Endothelial cell of umbilical vein (primary cell): ENCODE measurements around the gene ASB13.

ENCODE experiments used
- CTCF ChIP-seq, 2 donors: IDR thresholded peaks; 1 replicate in 1 of 2; 2 replicates in 1 of 2; pipeline ENCODE4 v1.5.1; 2011; ENCODE audit warnings: low read length in 2 of 2, mild to moderate bottlenecking in 2 of 2, moderate library complexity in 2 of 2, control low read depth in 1 of 2, inconsistent platforms in 1 of 2, low read depth in 1 of 2; ENCODE audit not compliant: insufficient read depth in 1 of 2; ENCODE audit errors: extremely low read depth in 1 of 2
- EZH2 ChIP-seq: IDR thresholded peaks from 2 replicates; pipeline ENCODE4 v1.6.1; 2012; ENCODE audit warnings: borderline replicate concordance, low read depth, mild to moderate bottlenecking, moderate library complexity, low read length, inconsistent platforms; ENCODE audit not compliant: severe bottlenecking
- FOS ChIP-seq: IDR thresholded peaks from 2 replicates; pipeline ENCODE4 v1.6.1; 2011; ENCODE audit warnings: mild to moderate bottlenecking, low read length, moderate library complexity, borderline replicate concordance; ENCODE audit not compliant: insufficient read depth
- GATA2 ChIP-seq: IDR thresholded peaks from 2 replicates; pipeline ENCODE4 v1.7.0; 2011; ENCODE audit warnings: low read depth, mild to moderate bottlenecking, moderate library complexity, mixed read lengths, low read length; ENCODE audit not compliant: insufficient read length, insufficient read depth
- JUN ChIP-seq: IDR thresholded peaks from 2 replicates; pipeline ENCODE4 v1.6.1; 2011; ENCODE audit warnings: borderline replicate concordance, low read depth; ENCODE audit not compliant: insufficient read length, insufficient read depth
- MYC ChIP-seq: IDR thresholded peaks from one replicate; pipeline ENCODE4 v1.6.1; 2011; ENCODE audit warnings: mild to moderate bottlenecking, low read depth, low read length
- POLR2A ChIP-seq: IDR thresholded peaks from 2 replicates; pipeline ENCODE4 v1.6.1; 2012; ENCODE audit warnings: low read depth, mild to moderate bottlenecking, control low read depth, low read length
- POLR2AphosphoS5 ChIP-seq: IDR thresholded peaks from 2 replicates; pipeline ENCODE4 v1.6.1; 2012; ENCODE audit warnings: low read depth, mild to moderate bottlenecking, control low read depth, low read length, moderate library complexity; ENCODE audit not compliant: insufficient read depth
- TF ChIP-seq, protein P1 (sequence below): IDR thresholded peaks from 2 replicates; pipeline ENCODE4 v1.6.1; 2011; ENCODE audit not compliant: insufficient read depth, insufficient read length

GRCh38 chr10:5710859-5711258 lies 44.5 kb upstream of the ASB13 start:
- no peak for TF ChIP-seq POLR2A
- TF ChIP-seq, protein P1, sequence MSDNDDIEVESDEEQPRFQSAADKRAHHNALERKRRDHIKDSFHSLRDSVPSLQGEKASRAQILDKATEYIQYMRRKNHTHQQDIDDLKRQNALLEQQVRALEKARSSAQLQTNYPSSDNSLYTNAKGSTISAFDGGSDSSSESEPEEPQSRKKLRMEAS, result no peak
- no peak for TF ChIP-seq CTCF (IDR thresholded peaks at IDR 0.05; ENCODE audit: extremely low read depth in 1 of 2, insufficient read depth in 1 of 2, low read depth in 1 of 2, low read length in 2 of 2)
- TF ChIP-seq JUN, result no peak
- no peak for TF ChIP-seq POLR2AphosphoS5
- no peak for TF ChIP-seq GATA2
- no peak for TF ChIP-seq EZH2
- TF ChIP-seq MYC, result no peak
- TF ChIP-seq FOS, result no peak
